Cortex of kidney (tissue), 1 donor: ENCODE data around the gene KRTAP2-1.
"Not testable (repeated sequence)": the region's sequence is repeated elsewhere in the genome, so short reads cannot be mapped to it uniquely, and the experiment has no call there.

Experiments used
- DNase-seq: peaks from one replicate; lab custom pipeline; 2025; lab: John Stamatoyannopoulos, UW

The KRTAP2-1 gene, protein sequence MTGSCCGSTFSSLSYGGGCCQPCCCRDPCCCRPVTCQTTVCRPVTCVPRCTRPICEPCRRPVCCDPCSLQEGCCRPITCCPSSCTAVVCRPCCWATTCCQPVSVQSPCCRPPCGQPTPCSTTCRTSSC

DNA sequence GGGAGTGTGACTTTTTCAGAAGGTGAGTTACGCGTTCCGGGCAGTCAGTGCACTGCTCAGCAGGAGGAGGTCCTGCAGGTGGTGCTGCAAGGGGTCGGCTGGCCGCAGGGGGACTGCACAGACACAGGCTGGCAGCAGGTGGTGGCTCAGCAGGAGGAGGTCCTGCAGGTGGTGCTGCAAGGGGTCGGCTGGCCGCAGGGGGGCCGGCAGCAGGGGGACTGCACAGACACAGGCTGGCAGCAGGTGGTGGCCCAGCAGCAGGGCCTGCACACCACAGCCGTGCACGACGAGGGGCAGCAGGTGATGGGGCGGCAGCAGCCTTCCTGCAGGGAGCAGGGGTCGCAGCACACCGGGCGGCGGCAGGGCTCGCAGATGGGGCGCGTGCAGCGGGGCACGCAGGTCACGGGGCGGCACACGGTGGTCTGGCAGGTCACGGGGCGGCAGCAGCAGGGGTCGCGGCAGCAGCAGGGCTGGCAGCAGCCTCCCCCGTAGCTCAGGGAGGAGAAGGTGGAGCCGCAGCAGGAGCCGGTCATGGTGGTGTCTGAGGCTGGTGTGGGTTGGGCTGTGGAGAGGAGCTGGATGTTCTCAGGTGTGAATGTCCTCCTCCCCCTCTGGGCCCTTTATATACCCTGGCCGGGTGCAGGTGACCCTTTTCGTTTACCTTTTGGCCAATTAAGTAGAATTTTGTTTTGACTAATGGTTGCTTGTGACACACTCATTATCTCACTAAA is at the start of gene KRTAP2-1:
Gene KRTAP2-1, minus strand, starts transcription at position 582 of the 731 bp plus-strand sequence. Its CDS starts 49 bp downstream, at position 533.
- DNase-seq: not testable (repeated sequence)

DNA sequence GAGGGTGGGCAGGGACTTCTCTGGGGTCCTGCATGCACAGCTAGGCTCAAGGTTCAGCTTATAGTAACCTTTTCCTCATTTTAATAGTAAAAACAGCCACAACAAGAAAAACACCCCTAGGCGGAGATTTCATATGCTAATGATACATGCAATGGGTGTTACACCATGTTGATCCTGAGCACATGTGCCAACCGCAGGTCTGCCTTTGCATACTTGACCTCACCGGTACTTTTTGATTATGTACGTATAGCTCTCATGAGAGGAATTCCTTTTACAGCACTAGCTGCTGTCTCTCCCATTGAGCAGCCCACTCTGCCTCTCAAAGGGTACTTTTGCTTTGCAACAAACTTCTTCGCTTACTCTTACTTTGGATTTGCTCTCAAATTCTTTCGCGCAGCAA is 48.9 kb upstream of the KRTAP2-1 start:
- DNase-seq: no peak

DNA sequence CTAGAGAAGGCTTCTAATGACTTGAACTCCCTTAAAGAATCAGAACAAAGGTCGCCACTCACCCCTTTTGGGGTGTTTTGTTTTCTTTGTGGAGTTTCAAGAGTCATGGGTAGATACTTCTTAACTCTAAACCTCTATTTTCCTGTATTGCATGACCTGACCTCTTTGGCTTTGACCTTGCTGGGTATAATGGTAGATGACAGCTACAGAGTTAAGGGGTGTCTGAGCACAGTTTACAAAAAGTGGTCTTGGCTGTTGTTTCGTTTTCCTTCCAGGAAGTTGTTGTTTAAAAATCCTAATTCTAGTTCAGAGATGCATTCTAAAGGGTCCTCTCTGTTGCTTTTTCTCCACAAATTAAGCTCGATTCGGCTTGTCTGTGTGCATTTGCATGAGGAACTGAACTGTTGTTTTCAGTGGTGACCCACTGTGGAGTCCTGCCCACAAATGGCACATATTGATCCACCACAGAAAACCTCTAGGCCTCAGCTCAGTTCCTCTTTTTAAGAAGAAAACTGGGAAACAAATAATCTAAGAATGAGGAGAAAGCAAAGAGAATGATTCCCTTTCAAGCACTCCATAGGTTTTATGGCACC is 41.7 kb upstream of the KRTAP2-1 start:
- DNase-seq: not testable (repeated sequence)

DNA sequence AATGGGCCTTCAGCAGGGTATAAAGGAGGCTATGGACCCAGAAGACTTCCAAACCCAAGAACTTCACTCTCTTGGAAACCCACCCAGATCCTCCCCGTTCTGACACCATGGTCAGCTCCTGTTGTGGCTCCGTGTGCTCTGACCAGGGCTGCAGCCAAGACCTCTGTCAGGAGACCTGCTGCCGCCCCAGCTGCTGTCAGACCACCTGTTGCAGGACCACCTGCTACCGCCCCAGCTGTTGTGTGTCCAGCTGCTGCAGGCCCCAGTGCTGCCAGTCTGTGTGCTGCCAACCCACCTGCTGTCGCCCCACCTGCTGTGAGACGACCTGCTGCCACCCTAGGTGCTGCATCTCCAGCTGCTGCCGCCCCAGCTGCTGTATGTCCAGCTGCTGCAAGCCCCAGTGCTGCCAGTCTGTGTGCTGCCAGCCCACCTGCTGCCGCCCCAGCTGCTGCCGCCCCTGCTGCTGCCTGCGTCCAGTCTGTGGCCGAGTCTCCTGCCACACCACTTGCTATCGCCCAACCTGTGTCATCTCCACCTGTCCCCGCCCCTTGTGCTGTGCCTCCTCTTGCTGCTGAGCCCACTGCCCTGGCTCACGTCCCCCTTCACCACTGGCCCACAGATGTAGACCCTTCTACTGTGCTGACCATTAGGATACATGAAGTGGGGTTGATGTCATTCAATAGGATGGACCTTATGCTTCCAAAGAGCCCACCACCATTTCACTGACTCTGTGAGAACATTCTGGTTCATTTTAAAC is 37.2 kb upstream of the KRTAP2-1 start, which contains the start of gene KRTAP4-7:
Gene KRTAP4-7, plus strand, starts transcription at position 51 of the 757 bp plus-strand sequence. Its CDS starts 57 bp downstream, at position 108.
- not testable (repeated sequence) for DNase-seq

DNA sequence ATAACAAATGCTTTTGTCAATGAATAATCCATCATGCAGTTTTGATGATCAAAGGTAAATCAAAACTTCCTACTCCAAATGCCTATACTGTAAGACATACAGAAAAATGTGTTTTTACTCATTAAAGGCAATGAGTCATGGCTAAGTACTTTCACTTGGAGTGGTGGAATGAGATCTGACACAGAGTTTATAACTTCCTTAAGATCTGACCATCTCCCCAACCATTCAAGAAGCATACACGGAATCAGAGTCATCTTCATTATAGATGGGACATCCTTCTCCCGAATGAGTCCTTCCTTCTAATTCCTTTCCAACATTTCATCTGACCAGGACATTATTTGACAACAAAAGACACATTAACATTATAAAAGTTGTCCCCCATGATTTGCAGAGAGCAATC is 36.3 kb upstream of the KRTAP2-1 start:
- DNase-seq: not testable (repeated sequence)

DNA sequence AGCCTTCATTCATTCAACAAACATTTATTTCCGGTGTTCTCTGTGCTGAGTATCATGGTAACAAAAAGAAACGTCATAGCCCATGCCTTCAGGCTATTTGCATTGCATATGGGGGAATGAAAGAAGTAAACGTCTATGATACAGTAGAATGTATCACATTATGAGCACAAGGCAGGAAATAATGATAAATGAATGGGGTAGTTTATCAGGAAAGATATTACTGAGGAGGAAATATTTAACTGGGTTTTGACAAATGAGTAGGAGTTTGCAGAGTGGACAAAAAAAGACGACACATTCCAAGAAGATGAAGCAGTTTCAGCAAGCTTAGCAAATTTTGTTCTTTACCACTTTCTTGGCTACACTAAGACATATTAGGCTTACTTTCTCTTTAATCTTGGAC is 35.5 kb upstream of the KRTAP2-1 start:
- DNase-seq: no peak

DNA sequence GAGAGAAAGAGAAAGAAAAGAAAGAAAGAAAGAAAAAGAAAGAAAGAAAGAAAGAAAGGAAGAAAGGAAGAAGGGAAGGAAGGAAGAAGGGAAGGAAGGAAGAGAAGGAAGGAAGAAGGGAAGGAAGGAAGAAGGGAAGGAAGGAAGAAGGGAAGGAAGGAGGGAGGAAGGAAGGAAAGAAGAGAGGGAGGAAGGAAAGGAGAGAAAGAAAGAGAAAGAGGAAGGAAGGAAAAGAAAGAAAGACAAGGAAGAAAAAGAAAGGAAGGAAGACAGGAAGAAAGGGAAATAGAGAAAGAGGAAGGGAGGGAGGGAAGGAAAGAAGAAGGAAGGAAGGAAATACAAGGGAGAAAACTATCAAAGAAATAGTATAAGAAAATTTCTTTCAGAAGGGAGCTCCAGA is 29.7 kb upstream of the KRTAP2-1 start:
- DNase-seq: no peak

DNA sequence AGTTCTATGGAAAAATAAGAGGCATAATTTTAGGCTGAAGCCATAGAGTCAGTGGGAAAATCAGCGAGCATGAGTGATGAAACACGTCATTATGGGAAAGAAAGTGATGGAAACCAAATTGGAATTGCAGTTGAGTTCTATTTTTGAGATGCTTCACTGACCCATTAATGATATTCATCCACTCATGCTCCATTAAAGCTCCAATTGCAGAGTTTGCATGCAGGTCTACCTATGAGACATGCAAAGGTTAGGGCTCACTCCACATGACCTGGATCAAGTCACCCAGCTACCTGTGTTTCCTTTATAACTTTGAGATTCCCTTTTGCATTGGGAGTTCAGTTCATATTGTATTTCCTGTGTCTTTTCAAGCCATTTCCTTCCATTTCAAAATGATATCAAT is 26.6 kb upstream of the KRTAP2-1 start:
- DNase-seq: no peak

DNA sequence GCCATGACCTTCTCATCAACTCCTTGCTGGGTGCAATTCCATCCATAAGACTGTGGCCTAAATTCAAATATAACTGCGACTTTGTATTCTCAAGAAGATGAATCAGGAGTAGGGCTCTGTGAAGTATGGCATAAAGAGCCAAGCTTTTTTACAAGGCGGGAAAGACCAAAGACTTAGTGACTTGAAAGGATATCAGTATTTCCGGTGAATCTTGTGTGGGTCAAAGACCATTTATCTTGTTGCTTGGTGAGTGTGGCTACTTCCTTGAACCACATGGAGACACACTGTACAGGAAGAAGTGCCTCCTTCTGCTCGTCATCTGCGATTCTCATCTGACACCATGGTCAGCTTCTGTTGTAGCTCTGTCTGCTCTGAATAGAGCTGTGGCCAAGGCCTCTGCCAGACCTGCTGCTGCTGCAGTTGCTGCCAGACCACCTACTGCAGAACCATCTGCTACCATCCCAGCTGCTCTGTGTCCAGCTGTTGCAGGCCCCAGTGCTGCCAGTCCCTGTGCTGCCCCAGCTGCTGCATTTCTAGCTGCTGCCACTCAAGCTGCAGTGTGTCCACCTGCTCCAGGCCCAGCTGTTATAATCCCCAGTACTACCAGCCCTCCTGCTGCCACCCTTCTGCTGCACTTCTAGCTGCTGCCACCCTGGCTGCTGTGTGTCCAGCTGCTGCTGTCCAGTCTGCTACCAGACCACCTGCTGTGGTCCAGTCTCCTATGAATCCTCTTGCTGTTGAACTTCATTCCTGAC is 24.7 kb upstream of the KRTAP2-1 start:
- DNase-seq: no peak

DNA sequence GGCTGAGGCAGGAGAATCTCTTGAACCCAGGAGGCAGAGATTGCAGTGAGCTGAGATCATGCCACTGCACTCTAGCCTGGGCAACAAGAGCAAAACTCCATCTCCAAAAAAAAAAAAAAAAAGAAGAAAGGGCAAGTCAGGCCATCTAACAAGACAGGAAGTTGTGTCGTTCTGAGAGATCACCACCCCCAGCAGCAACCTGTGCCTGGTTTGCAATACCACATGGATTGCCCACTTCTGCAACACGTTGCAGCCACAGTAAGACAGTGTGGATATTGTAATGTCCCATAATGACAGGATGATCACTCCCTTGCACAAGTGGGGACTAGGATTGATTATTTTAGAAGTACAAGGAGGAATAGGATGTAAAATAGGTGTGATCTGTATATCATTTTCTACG is 21.9 kb upstream of the KRTAP2-1 start:
- no peak for DNase-seq

DNA sequence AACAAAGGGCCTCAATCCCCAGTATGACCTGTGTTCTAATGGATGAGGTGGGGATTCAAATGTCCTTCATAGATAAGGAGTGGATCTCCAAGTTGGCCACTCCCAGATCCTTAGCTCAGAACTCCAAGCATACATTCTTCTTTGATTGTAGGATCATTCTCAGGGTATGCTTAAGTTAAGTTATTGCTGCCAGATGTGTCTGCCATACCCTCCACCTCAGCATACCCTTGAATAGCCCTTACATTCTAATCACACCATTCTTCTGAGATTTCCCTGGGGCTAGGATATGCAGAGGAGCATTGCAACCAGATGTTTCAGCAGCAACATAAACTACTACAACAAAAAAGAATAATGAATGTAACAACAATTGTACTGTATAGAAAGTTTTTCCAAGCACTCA is 20.2 kb upstream of the KRTAP2-1 start:
- DNase-seq: no peak

DNA sequence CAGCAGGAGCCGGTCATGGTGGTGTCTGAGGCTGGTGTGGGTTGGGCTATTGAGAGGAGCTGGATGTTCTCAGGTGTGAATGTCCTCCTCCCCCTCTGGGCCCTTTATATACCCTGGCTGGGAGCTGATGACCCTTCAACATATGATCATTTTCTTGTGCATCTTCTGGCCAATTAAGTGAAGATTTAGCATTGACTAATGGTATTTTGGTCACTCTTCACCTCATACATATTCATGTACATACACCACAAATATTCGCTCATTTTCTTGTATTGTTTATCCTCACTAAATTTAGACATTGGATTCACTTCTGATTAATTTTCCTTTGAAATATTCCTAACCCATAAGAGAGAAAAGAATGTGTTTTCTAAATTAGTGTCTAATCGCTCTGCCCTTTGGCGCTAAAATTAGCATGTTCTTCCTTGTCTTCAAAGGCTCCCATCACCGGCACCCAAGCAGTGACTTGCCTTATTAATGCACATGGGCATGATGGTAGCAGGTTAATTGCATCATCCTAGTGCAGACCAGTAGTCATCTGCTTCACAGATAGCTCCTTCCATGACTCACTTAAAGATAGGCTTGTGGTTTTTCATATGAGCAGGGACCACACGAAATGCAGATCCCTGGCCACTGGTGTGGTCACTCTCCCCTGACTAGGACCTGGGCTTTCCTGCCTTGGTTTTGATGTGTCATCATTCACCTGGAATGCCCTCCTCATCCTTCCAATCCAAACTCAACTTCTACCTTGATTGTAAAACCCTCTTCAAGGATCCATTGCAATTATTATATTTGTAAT is 18.9 kb upstream of the KRTAP2-1 start, which contains the start of gene KRTAP2-4:
Gene KRTAP2-4, minus strand, starts transcription at position 51 of the 796 bp plus-strand sequence. Its CDS starts 34 bp downstream, at position 17.
- no peak for DNase-seq

DNA sequence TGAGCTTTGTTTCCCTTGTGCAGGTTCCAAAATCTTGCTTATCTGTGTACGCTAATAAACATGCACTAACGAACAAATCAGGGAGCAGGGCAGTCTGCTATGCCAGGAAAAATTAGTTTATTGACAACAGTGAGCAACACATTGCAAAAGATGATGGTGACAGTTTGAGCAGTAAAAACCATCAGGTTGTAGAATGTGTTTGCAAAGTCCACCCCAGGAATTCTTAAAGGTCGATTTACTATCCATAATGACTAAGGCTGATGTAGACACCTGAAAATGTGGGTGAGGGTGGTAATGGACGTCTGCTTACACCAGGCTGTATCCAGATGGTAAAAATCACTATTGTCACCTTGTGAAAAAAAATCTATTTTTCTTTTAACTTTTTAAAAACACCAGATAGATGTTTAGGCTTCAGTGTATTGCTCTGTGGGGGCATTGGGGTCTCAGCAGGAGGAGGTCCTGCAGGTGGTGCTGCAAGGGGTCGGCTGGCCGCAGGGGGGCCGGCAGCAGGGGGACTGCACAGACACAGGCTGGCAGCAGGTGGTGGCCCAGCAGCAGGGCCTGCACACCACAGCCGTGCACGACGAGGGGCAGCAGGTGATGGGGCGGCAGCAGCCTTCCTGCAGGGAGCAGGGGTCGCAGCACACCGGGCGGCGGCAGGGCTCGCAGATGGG is 18.0 kb upstream of the KRTAP2-1 start:
- DNase-seq: not testable (repeated sequence)

DNA sequence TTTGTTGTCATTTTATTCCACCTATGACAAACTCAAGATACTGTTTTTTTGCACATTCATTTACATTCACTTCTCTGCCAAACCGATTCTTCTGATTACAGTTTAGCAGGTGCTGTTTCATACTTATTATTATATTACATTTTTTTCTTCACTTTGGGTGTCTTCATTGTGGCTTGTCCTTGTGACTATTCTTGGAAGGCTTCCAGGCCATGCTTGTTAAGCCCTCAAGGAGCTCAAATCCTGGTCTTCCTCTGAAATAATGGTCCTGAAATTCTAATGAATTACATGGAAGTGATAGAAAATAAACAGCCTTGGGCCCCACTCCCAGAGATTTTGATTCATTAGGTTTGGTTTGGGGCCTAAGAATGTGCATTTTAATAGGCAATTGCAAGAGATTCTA is 17.2 kb upstream of the KRTAP2-1 start:
- no peak for DNase-seq

DNA sequence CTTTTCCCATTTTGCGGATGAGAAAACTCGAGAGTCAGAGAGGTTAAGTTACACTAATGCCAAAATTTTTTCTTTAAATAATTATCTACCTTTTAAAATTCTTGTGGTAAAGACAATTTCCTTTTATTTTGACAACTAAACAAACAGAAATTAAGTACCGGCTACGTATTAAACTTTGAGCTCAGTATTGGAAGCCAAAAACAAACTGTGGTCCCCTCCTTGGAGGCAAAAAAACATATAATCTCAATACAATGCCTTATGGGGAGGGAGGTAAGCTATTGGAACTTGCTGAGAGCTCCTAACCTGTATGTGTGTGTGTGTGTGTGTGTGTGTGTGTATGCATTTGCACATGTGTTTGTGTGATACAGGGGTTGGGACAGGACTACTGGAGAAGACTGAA is 16.3 kb upstream of the KRTAP2-1 start:
- DNase-seq: no peak

DNA sequence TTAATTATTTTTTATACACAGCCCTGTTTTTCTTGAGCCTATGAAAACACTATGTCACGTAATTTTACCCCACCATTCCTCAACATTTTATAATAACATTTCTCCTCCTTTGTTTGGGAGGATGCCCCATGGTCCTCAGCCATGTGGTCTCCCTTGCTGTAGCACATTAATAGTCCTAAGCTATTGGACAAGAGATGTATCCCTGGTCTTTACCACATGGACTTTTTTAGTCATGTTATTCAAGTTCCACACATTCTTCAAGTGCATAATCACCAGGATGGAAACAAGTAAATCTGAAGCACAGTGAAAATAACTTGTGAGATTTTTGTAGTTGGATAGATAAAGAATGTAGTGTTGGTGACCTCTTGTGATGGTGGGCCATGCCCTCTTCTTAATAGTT is 14.8 kb upstream of the KRTAP2-1 start:
- DNase-seq: no peak

DNA sequence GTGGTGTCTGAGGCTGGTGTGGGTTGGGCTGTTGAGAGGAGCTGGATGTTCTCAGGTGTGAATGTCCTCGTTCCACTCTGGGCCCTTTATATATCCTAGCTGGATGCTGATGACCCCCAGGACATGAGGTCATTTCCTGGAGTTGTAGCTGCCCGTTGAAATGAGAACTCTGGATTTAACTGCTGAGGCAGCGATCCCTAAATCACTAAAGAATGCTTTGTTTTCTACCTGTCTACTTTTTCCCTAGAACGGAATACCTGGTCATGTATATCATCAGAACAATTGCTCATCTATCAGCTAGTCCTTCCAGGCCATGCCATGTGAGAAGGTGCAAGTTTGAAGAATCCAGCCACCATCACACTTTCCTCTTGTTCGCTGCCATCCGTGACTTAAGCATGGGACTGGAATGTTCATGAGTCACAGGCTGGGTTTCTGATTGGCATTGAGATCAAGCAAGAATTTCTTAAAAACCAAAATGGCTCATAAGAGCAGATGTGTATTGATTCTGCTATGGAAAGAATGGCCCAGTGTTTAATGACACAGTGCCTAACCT is 13.0 kb upstream of the KRTAP2-1 start, which contains the start of gene KRTAP2-3:
Gene KRTAP2-3, minus strand, starts transcription at position 63 of the 553 bp plus-strand sequence. CDS start 64 bp downstream, outside the sequence.
- DNase-seq: no peak

DNA sequence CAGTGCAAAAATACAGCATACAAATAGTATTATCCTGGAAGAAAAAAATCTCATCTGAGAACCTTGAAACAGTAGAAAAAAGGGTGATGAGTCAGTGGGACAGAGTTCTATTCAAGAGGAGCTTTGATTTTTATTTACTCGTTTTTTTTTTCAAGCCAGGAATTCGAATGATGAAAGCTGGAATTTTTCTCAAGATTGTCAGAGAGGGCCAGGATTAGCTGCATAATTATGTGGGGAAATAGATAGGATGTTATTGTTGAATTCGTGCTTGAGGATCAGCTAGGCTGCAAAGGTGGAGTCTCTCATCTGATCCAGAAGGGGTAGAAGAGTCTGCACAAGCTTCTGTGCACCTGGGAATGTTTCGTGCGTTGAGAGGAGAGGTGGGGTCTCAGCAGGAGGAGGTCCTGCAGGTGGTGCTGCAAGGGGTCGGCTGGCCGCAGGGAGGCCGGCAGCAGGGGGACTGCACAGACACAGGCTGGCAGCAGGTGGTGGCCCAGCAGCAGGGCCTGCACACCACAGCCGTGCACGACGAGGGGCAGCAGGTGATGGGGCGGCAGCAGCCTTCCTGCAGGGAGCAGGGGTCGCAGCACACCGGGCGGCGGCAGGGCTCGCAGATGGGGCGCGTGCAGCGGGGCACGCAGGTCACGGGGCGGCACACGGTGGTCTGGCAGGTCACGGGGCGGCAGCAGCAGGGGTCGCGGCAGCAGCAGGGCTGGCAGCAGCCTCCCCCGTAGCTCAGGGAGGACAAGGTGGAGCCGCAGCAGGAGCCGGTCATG is 12.3 kb upstream of the KRTAP2-1 start:
- not testable (repeated sequence) for DNase-seq

DNA sequence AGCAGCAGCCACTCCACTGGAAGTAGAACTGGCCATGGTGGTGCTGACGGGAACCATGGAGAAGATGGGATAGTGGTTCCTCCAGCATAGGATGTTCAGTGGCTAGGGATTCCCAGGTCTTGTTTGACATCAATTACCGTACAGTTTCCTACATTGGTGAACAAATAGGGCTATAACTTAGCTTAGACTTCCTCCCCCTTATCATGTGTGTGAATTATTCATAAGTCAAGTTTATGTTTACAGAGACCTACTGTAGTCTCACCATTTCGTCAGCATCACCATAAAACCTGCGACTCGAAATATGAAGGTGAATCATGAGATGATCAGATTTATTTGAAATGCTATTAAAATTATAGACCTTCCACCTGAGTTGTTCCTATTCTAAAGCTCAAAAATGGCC is 11.6 kb upstream of the KRTAP2-1 start:
- DNase-seq: no peak
